ENCODE measurements around the gene TNNT3.

DNA sequence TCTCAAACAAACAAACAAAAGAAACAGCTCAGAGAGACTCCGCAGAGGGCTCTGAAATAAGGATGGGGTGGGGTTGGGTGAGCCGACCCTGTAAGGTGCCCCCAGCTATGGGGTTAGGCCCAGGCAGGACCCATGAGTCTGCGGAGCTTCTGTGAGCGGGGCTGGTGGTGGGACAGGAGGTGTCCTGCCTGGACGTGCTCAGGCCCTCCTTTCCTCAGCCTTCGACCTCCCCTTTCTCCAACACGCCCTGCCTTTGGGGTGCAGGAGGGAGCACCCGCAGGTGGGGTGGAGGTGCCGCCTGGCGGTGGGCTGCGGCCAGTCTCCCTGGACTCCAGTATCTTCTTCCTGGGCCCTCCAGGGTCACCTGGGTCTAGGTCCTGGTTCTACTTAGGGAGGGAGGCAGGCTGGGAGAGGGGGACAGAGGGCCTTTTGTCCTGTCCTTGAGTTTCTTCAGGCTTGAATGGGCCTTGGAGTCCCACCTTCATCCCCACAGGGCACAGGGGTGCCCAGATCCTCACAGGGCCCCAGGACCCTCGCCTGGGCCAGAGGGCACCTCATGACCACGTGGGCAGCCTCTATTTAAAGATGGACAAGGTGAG, 40.1 kb upstream of the TNNT3 start:
- TF ChIP-seq, protein P1, sequence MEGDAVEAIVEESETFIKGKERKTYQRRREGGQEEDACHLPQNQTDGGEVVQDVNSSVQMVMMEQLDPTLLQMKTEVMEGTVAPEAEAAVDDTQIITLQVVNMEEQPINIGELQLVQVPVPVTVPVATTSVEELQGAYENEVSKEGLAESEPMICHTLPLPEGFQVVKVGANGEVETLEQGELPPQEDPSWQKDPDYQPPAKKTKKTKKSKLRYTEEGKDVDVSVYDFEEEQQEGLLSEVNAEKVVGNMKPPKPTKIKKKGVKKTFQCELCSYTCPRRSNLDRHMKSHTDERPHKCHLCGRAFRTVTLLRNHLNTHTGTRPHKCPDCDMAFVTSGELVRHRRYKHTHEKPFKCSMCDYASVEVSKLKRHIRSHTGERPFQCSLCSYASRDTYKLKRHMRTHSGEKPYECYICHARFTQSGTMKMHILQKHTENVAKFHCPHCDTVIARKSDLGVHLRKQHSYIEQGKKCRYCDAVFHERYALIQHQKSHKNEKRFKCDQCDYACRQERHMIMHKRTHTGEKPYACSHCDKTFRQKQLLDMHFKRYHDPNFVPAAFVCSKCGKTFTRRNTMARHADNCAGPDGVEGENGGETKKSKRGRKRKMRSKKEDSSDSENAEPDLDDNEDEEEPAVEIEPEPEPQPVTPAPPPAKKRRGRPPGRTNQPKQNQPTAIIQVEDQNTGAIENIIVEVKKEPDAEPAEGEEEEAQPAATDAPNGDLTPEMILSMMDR (IDR thresholded peaks at IDR 0.05 in 8 of 11, conservative IDR thresholded peaks at IDR 0.05 in 3 of 11): no peak
- TF ChIP-seq POLR2A (IDR thresholded peaks at IDR 0.05) (no peak), POLR2AphosphoS5 (IDR thresholded peaks at IDR 0.05) (peak; percentile 3 to 54 (median 17))
